K562 (cell line): ENCODE results near the gene CACNA2D2. TPM values are rescaled to one million over a fixed set of nuclear protein-coding genes. Genes with fewer than 3 reads are reported as not detected.

Experiments used
- CTBP1 ChIP-seq: fragments of 450-650 bp; IDR thresholded peaks from 2 replicates; pipeline ENCODE4 v1.6.1; 2016; ENCODE audit warnings: borderline replicate concordance
- HDAC3 ChIP-seq: fragments of 450-650 bp; IDR thresholded peaks from 2 replicates; pipeline ENCODE4 v1.6.1; 2018; ENCODE audit warnings: borderline replicate concordance, mild to moderate bottlenecking, moderate library complexity; ENCODE audit not compliant: partially characterized antibody
- ILF3 ChIP-seq: fragments of 450-650 bp; IDR thresholded peaks from 2 replicates; pipeline ENCODE4 v1.6.1; 2018; ENCODE audit warnings: antibody characterized with exemption, mild to moderate bottlenecking, moderate library complexity, borderline replicate concordance
- IRF1 ChIP-seq: sonication (generic); formaldehyde crosslinking; IDR thresholded peaks from 2 replicates; pipeline ENCODE4 v1.8.0; 2022; ENCODE audit warnings: missing genetic modification reagents, mild to moderate bottlenecking, borderline replicate concordance
- KLF10 ChIP-seq: fragments of 250-450 bp; sonication (Bioruptor Pico); IDR thresholded peaks from 2 replicates; pipeline ENCODE4 v1.6.1; 2021; ENCODE audit warnings: matching md5 sums
- MCM7 ChIP-seq, 2 experiments: fragments of 450-650 bp; IDR thresholded peaks; 2 replicates each; pipeline ENCODE4 v1.6.1; 2016 to 2018
- NFIC ChIP-seq: fragments of 450-650 bp; IDR thresholded peaks from 2 replicates; pipeline ENCODE4 v1.6.1; 2017; ENCODE audit warnings: mild to moderate bottlenecking, inconsistent platforms
- NR2C1 ChIP-seq, 2 experiments: fragments of 450-650 bp; IDR thresholded peaks; 2 replicates each; pipeline ENCODE4 v1.6.1; 2017; ENCODE audit warnings: mild to moderate bottlenecking in 2 of 2, antibody characterized with exemption in 1 of 2, inconsistent platforms in 1 of 2, missing compliant biosample characterization in 1 of 2, missing genetic modification characterization in 1 of 2
- PURB ChIP-seq: sonication (generic); formaldehyde crosslinking; IDR thresholded peaks from 2 replicates; pipeline ENCODE4 v1.9.0; 2021; ENCODE audit warnings: low read depth, mild to moderate bottlenecking, missing genetic modification reagents
- RBFOX2 ChIP-seq: fragments of 200-400 bp; formaldehyde crosslinking; IDR thresholded peaks from 2 replicates; pipeline ENCODE4 v1.6.1; 2017; ENCODE audit warnings: low read depth, mild to moderate bottlenecking, low read length, moderate library complexity
- TAF1 ChIP-seq: IDR thresholded peaks from 2 replicates; pipeline ENCODE4 v1.6.1; 2011; ENCODE audit warnings: mild to moderate bottlenecking, low read length, moderate library complexity; ENCODE audit not compliant: insufficient read depth, control insufficient read depth, severe bottlenecking; ENCODE audit errors: extremely low read depth
- TRIM25 ChIP-seq: fragments of 450-650 bp; IDR thresholded peaks from 2 replicates; pipeline ENCODE4 v1.7.0; 2016; ENCODE audit warnings: borderline replicate concordance
- ZNF197 ChIP-seq: fragments of 200-800 bp; sonication (Bioruptor generic); IDR thresholded peaks from 2 replicates; pipeline ENCODE4 v1.6.1; 2016; ENCODE audit warnings: low read depth, missing genetic modification characterization, missing compliant biosample characterization
- ZNF407 ChIP-seq: fragments of 450-650 bp; IDR thresholded peaks from 2 replicates; pipeline ENCODE4 v1.6.1; 2016; ENCODE audit warnings: low read depth
- polyA plus RNA-seq, 8 experiments: library from polyadenylated mRNA; depleted of rRNA in 4 of 8; stranded (reverse) in 5 of 8; unstranded in 3 of 8; fragments of >200 nt; fragmentation: Nextera tagmentation in 2 of 8; fragmentation: Illumina TruSeq in 1 of 8; extraction: Ambion mirVana in 2 of 8; extraction: Trizol in 1 of 8; gene quantifications; 2 replicates each; pipeline versions ENCODE4 v1.2.1 to v1.2.3, GENCODE V29; 2011 to 2014; ENCODE audit warnings: inconsistent platforms in 1 of 8, missing spikeins in 1 of 8
- total RNA-seq, 7 experiments: library from RNA; depleted of rRNA in 6 of 7; stranded (reverse); fragments of >200 nt in 6 of 7; fragmentation: Illumina TruSeq in 2 of 7; extraction: Trizol in 2 of 7; gene quantifications; 2 replicates each; pipeline versions ENCODE4 v1.2.1 to v1.2.3, GENCODE V29; 2011 to 2021; ENCODE audit warnings: low replicate concordance in 1 of 7

Gene CACNA2D2
- total and polyA plus RNA-seq, 9 of the 15 experiments (the other 6 are each of a cell fraction or from before 2014, with no cell fraction given) = 0.11 to 0.58 (median 0.36) TPM; not detected in 2

- TF ChIP-seq ZNF407 = peak; percentile 46; the same call in 1 of the 2 replicates
- TF ChIP-seq KLF10 = no peak
- peak; percentile 80 for TF ChIP-seq ZNF197 (CRISPR knock-in tag)
- peak; percentile 77 for TF ChIP-seq RBFOX2
- 0 out of 2 replicates have a peak, but pooled peaks have one; percentile 38 for TF ChIP-seq CTBP1
- no peak for TF ChIP-seq TAF1
- no peak for TF ChIP-seq ILF3
- no peak for TF ChIP-seq HDAC3
- TF ChIP-seq NR2C1 (IDR thresholded peaks at IDR 0.05) = peak; percentile 74; the same call in 1 of the 2 replicates
- TF ChIP-seq NR2C1 (tag; IDR thresholded peaks at IDR 0.05) = peak; percentile 93
- no peak for TF ChIP-seq TRIM25
- TF ChIP-seq PURB = no peak
- peak; percentile 27; the same call in 1 of the 2 replicates for TF ChIP-seq NFIC
- no peak for TF ChIP-seq MCM7 (IDR thresholded peaks at IDR 0.05)
- no peak for TF ChIP-seq IRF1
Observed at GRCh38 chr3:50358911-50359759, 144.3 kb downstream of the CACNA2D2 start, which contains the start of gene TMEM115 (continued).
